GM12878 (cell line): Measurements from ENCODE around the gene WDR59. TPM values are rescaled to one million over a fixed set of nuclear protein-coding genes. Genes with fewer than 3 reads are reported as not detected.

ENCODE experiments used
- ATF2 ChIP-seq: IDR thresholded peaks from 2 replicates; pipeline ENCODE4 v1.6.1; 2012; ENCODE audit warnings: low read length, inconsistent platforms
- BHLHE40 ChIP-seq, 2 experiments: fragments of 450-650 bp in 1 of 2; IDR thresholded peaks; 2 replicates each; pipeline ENCODE4 v1.6.1; 2011 to 2017; ENCODE audit warnings: low read depth in 2 of 2, borderline replicate concordance in 1 of 2, improper control_type of control experiment in 1 of 2, low read length in 1 of 2, mild to moderate bottlenecking in 1 of 2
- CUX1 ChIP-seq: IDR thresholded peaks from 2 replicates; pipeline ENCODE4 v1.6.1; 2012; ENCODE audit warnings: improper control_type of control experiment, low read depth, low read length; ENCODE audit not compliant: insufficient replicate concordance
- FOXK2 ChIP-seq: fragments of 450-650 bp; IDR thresholded peaks from 2 replicates; pipeline ENCODE4 v1.6.1; 2017; ENCODE audit warnings: mild to moderate bottlenecking, moderate library complexity
- JUNB ChIP-seq: IDR thresholded peaks from 2 replicates; pipeline ENCODE4 v1.6.1; 2016; ENCODE audit warnings: antibody characterized with exemption, mild to moderate bottlenecking
- JUND ChIP-seq: IDR thresholded peaks from 2 replicates; pipeline ENCODE4 v1.6.1; 2012; ENCODE audit warnings: low read depth, mild to moderate bottlenecking, low read length, improper control_type of control experiment, moderate library complexity
- NR2C2 ChIP-seq: IDR thresholded peaks from 2 replicates; pipeline ENCODE4 v1.6.1; 2011; ENCODE audit warnings: borderline replicate concordance, low read depth; ENCODE audit not compliant: control insufficient read depth, insufficient read length
- SUPT20H ChIP-seq: IDR thresholded peaks from 2 replicates; pipeline ENCODE4 v1.6.1; 2011; ENCODE audit warnings: low read depth, mild to moderate bottlenecking, low read length, moderate library complexity, borderline replicate concordance; ENCODE audit not compliant: control insufficient read depth
- TCF12 ChIP-seq: IDR thresholded peaks from 2 replicates; pipeline ENCODE4 v1.6.1; 2011; ENCODE audit warnings: low read depth, mild to moderate bottlenecking, low read length
- ZBTB40 ChIP-seq: fragments of 450-650 bp; IDR thresholded peaks from 2 replicates; pipeline ENCODE4 v1.6.1; 2016; ENCODE audit warnings: mild to moderate bottlenecking, moderate library complexity, borderline replicate concordance
- ZNF384 ChIP-seq: IDR thresholded peaks from 2 replicates; pipeline ENCODE4 v1.6.1; 2012; ENCODE audit warnings: low read depth, mild to moderate bottlenecking, low read length, improper control_type of control experiment, borderline replicate concordance
- polyA plus RNA-seq, 11 experiments: library from polyadenylated mRNA; depleted of rRNA in 4 of 11; unstranded in 6 of 11; stranded (reverse) in 5 of 11; fragments of >200 nt; fragmentation: Nextera tagmentation in 4 of 11; fragmentation: Illumina TruSeq in 1 of 11; extraction: Ambion mirVana in 4 of 11; extraction: Trizol in 1 of 11; gene quantifications; 1 replicate in 1 of 11; 2 replicates in 10 of 11; pipeline versions ENCODE4 v1.2.1 to v1.2.3, GENCODE V29; 2011 to 2016; ENCODE audit warnings: inconsistent platforms in 2 of 11, missing spikeins in 2 of 11, low read depth in 1 of 11
- total RNA-seq, 4 experiments: library from RNA; depleted of rRNA in 3 of 4; stranded (reverse); fragments of >200 nt in 3 of 4; fragmentation: Illumina TruSeq in 1 of 4; extraction: Trizol in 1 of 4; gene quantifications; 2 replicates each; pipeline versions ENCODE4 v1.2.1 to v1.2.3, GENCODE V29; 2013 to 2021
- TF ChIP-seq, protein P1 (sequence below): fragments of 450-650 bp; IDR thresholded peaks from 2 replicates; pipeline ENCODE4 v1.6.1; 2018; ENCODE audit warnings: mild to moderate bottlenecking, low read depth, moderate library complexity; ENCODE audit not compliant: partially characterized antibody
- TF ChIP-seq, protein P2 (sequence below): IDR thresholded peaks from 2 replicates; pipeline ENCODE4 v1.6.1; 2012; ENCODE audit warnings: low read depth, low read length, improper control_type of control experiment

The WDR59 gene
- total and polyA plus RNA-seq, 10 of the 15 experiments (the other 5 are each of a cell fraction or from before 2014, with no cell fraction given): 9.7 to 78.4 (median 24.5) TPM

- TF ChIP-seq CUX1 (no peak), JUNB (peak; percentile 80), BHLHE40 (IDR thresholded peaks at IDR 0.05; ENCODE audit: borderline replicate concordance in 1 of 2, low read depth in 2 of 2, low read length in 1 of 2) (no peak), TCF12 (no peak), ZNF384 (no peak; the same call in 1 of the 2 replicates), NR2C2 (no peak), ATF2 (no peak), ZBTB40 (no peak), FOXK2 (no peak), JUND (no peak), SUPT20H (no peak)
- TF ChIP-seq, protein P1, sequence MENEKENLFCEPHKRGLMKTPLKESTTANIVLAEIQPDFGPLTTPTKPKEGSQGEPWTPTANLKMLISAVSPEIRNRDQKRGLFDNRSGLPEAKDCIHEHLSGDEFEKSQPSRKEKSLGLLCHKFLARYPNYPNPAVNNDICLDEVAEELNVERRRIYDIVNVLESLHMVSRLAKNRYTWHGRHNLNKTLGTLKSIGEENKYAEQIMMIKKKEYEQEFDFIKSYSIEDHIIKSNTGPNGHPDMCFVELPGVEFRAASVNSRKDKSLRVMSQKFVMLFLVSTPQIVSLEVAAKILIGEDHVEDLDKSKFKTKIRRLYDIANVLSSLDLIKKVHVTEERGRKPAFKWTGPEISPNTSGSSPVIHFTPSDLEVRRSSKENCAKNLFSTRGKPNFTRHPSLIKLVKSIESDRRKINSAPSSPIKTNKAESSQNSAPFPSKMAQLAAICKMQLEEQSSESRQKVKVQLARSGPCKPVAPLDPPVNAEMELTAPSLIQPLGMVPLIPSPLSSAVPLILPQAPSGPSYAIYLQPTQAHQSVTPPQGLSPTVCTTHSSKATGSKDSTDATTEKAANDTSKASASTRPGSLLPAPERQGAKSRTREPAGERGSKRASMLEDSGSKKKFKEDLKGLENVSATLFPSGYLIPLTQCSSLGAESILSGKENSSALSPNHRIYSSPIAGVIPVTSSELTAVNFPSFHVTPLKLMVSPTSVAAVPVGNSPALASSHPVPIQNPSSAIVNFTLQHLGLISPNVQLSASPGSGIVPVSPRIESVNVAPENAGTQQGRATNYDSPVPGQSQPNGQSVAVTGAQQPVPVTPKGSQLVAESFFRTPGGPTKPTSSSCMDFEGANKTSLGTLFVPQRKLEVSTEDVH: no peak
- TF ChIP-seq, protein P2, sequence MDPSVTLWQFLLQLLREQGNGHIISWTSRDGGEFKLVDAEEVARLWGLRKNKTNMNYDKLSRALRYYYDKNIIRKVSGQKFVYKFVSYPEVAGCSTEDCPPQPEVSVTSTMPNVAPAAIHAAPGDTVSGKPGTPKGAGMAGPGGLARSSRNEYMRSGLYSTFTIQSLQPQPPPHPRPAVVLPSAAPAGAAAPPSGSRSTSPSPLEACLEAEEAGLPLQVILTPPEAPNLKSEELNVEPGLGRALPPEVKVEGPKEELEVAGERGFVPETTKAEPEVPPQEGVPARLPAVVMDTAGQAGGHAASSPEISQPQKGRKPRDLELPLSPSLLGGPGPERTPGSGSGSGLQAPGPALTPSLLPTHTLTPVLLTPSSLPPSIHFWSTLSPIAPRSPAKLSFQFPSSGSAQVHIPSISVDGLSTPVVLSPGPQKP: no peak
Measured at GRCh38 chr16:75019007-75019406, 34.1 kb upstream of the WDR59 start (continued).
